Measurements from ENCODE around the gene MIPOL1.

- TF ChIP-seq CTCF (conservative IDR thresholded peaks at IDR 0.05; ENCODE audit: low read length) (peak; percentile 89), EZH2phosphoT487 (IDR thresholded peaks at IDR 0.05; ENCODE audit: borderline replicate concordance) (no peak)
These were observed 47.3 kb upstream of the MIPOL1 start for GRCh38 chr14:37150414-37150813.
